Astrocyte (in vitro differentiated cells and primary cell): ENCODE data around the gene CDH18. TPM values are rescaled to one million over a fixed set of nuclear protein-coding genes. Genes with fewer than 3 reads are reported as not detected.

Experiments used
- DNase-seq: peaks from one replicate; pipeline ENCODE4 v3.0.0-alpha.2; 2010; ENCODE audit warnings: low read depth
- FAIRE-seq: peaks from 2 replicates; lab custom pipeline; 2011; peaks lifted over from hg19 to GRCh38; lab: Jason Lieb, UNC
- H2AFZ ChIP-seq: 2 replicates; pipeline ENCODE4 v1.6.0; 2012; ENCODE audit warnings: low read depth, low read length, inconsistent platforms
- H3K27ac ChIP-seq: 2 replicates; pipeline ENCODE4 v1.5.1; 2011; ENCODE audit warnings: low read depth, low read length, inconsistent platforms
- H3K27me3 ChIP-seq: 2 replicates; pipeline ENCODE4 v1.6.0; 2011; ENCODE audit warnings: low read length, inconsistent platforms; ENCODE audit not compliant: insufficient read depth
- H3K36me3 ChIP-seq: 2 replicates; pipeline ENCODE4 v1.5.1; 2011; ENCODE audit warnings: low read length, inconsistent platforms; ENCODE audit not compliant: insufficient read depth
- H3K4me1 ChIP-seq: 2 replicates; pipeline ENCODE4 v1.5.1; 2011; ENCODE audit warnings: low read length, inconsistent platforms; ENCODE audit not compliant: insufficient read depth
- H3K4me2 ChIP-seq: 2 replicates; pipeline ENCODE4 v1.6.0; 2012; ENCODE audit warnings: low read length, inconsistent platforms
- H3K4me3 ChIP-seq: 2 replicates; pipeline ENCODE4 v1.5.1; 2011; ENCODE audit warnings: low read depth, mild to moderate bottlenecking, low read length, inconsistent platforms; ENCODE audit not compliant: insufficient read depth
- H3K79me2 ChIP-seq: 2 replicates; pipeline ENCODE4 v1.6.0; 2012; ENCODE audit warnings: mild to moderate bottlenecking, low read length, inconsistent platforms; ENCODE audit not compliant: insufficient read depth
- H3K9ac ChIP-seq: 2 replicates; pipeline ENCODE4 v1.6.0; 2012; ENCODE audit warnings: mild to moderate bottlenecking, low read length, inconsistent platforms
- H3K9me3 ChIP-seq: 2 replicates; pipeline ENCODE4 v1.5.1; 2012; ENCODE audit warnings: low read depth, mild to moderate bottlenecking, low read length, inconsistent platforms; ENCODE audit not compliant: insufficient read depth
- H4K20me1 ChIP-seq: 2 replicates; pipeline ENCODE4 v1.6.0; 2012; ENCODE audit warnings: low read length, inconsistent platforms; ENCODE audit not compliant: insufficient read depth
- H3K27ac Mint-ChIP-seq: one replicate; pipeline ENCODE4 v1.8.0; 2021; ENCODE audit warnings: mild to moderate bottlenecking, mixed read lengths; ENCODE audit not compliant: unreplicated experiment
- H3K27me3 Mint-ChIP-seq: one replicate; pipeline ENCODE4 v1.8.0; 2021; ENCODE audit warnings: low read depth, mixed read lengths; ENCODE audit not compliant: unreplicated experiment
- H3K36me3 Mint-ChIP-seq: one replicate; pipeline ENCODE4 v1.8.0; 2021; ENCODE audit warnings: low read depth, mixed read lengths; ENCODE audit not compliant: unreplicated experiment
- H3K4me1 Mint-ChIP-seq: one replicate; pipeline ENCODE4 v1.8.0; 2021; ENCODE audit warnings: low read depth, mixed read lengths; ENCODE audit not compliant: unreplicated experiment
- H3K4me3 Mint-ChIP-seq: one replicate; pipeline ENCODE4 v1.8.0; 2021; ENCODE audit warnings: mild to moderate bottlenecking, moderate library complexity, mixed read lengths; ENCODE audit not compliant: unreplicated experiment
- H3K9me3 Mint-ChIP-seq: one replicate; pipeline ENCODE4 v1.8.0; 2021; ENCODE audit warnings: mild to moderate bottlenecking, mixed read lengths; ENCODE audit not compliant: unreplicated experiment
- CTCF ChIP-seq: IDR thresholded peaks from 2 replicates; pipeline ENCODE4 v1.5.1; 2011; ENCODE audit warnings: low read depth, mild to moderate bottlenecking, inconsistent platforms, low read length, moderate library complexity; ENCODE audit not compliant: insufficient read depth
- EZH2 ChIP-seq: IDR thresholded peaks from 2 replicates; pipeline ENCODE4 v1.6.1; 2012; ENCODE audit warnings: mild to moderate bottlenecking, low read length, inconsistent platforms; ENCODE audit not compliant: insufficient read depth
- total RNA-seq: library from RNA; stranded (reverse); gene quantifications from 2 replicates; pipeline ENCODE4 v1.2.1, GENCODE V29; 2021

Gene CDH18
- total RNA-seq, 1 donor from 2014 or later: not detected

GRCh38 chr5:19988457-19988856 lies 457 bp upstream of the CDH18 start:
- H3K9me3 Mint-ChIP-seq: no peaks in the 10 kb centered on the region
- Histone ChIP-seq H3K79me2 (no peaks in the 10 kb centered on the region), H3K4me3 (peak overlapping the region; percentile 63), H4K20me1 (no peaks in the 10 kb centered on the region), H3K4me2 (peak overlapping the region; percentile 90), H3K36me3 (no peaks in the 10 kb centered on the region), H3K4me1 (no peaks in the 10 kb centered on the region), H3K27ac (no peak overlapping the region), H3K27me3 (no peaks in the 10 kb centered on the region), H2AFZ (peak overlapping the region; percentile 87), H3K9me3 (no peaks in the 10 kb centered on the region), H3K9ac (peak overlapping the region; percentile 51)
- H3K4me1 Mint-ChIP-seq: peaks cover 2% of the 10 kb centered on the region
- no peak overlapping the region for H3K27ac Mint-ChIP-seq
- FAIRE-seq (no peak), DNase-seq (no peak)
- peaks cover 30% of the 10 kb centered on the region for H3K27me3 Mint-ChIP-seq
- no peaks in the 10 kb centered on the region for H3K36me3 Mint-ChIP-seq
- H3K4me3 Mint-ChIP-seq: peak overlapping the region; percentile 77
- TF ChIP-seq CTCF: no peak

GRCh38 chr5:19986806-19987205 lies 1.2 kb downstream of the CDH18 start:
- Mint-ChIP-seq H3K9me3 (no peaks in the 10 kb centered on the region), H3K27me3 (peaks cover 30% of the 10 kb centered on the region), H3K4me3 (no peak overlapping the region), H3K36me3 (no peaks in the 10 kb centered on the region), H3K4me1 (peaks cover 2% of the 10 kb centered on the region), H3K27ac (no peak overlapping the region)
- Histone ChIP-seq H3K36me3 (no peaks in the 10 kb centered on the region), H3K9me3 (no peaks in the 10 kb centered on the region), H3K27me3 (no peaks in the 10 kb centered on the region), H3K27ac (no peak overlapping the region), H3K4me1 (no peaks in the 10 kb centered on the region), H3K79me2 (no peaks in the 10 kb centered on the region), H3K9ac (no peak overlapping the region), H4K20me1 (no peaks in the 10 kb centered on the region), H3K4me3 (no peak overlapping the region), H3K4me2 (no peak overlapping the region), H2AFZ (no peak overlapping the region)
- FAIRE-seq (no peak), DNase-seq (no peak)
- TF ChIP-seq EZH2 (no peak), CTCF (no peak)

DNA sequence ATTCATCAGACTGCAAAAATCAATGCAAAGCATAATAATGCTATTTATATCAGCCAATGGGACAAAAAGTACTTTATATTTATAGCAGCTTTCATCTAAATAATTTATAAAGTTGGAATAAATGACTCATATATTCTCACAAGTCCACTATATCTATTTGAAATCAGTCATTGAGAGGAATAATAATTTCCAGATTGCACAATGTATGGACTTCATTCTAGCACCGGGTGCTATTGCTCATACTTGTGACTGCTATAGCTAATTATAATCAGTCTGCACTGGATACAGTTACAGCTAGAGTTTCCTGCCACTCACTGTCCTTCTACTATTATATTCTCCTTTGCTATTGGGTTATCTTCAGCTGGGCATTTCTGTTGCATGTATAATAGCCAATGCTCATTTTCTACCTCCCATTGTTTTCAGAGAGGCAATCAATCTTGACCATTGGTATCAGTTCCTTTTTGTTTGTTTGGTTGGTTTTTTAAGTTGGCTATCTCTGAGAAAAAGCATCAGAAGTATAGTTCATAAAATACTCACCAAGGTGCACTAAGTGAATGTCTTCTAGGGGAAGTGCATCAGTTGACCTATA lies 1.9 kb downstream of the CDH18 start:
- Histone ChIP-seq H3K27me3 (no peaks in the 10 kb centered on the region), H3K4me1 (no peaks in the 10 kb centered on the region), H3K36me3 (no peaks in the 10 kb centered on the region), H3K27ac (no peak overlapping the region), H3K9me3 (no peaks in the 10 kb centered on the region), H3K79me2 (no peaks in the 10 kb centered on the region), H2AFZ (no peak overlapping the region), H3K4me3 (no peak overlapping the region), H4K20me1 (no peaks in the 10 kb centered on the region), H3K4me2 (no peak overlapping the region), H3K9ac (no peak overlapping the region)
- H3K4me1 Mint-ChIP-seq: peaks cover 2% of the 10 kb centered on the region
- no peaks in the 10 kb centered on the region for H3K9me3 Mint-ChIP-seq
- H3K27ac Mint-ChIP-seq: no peak overlapping the region
- H3K36me3 Mint-ChIP-seq: no peaks in the 10 kb centered on the region
- peaks cover 30% of the 10 kb centered on the region for H3K27me3 Mint-ChIP-seq
- TF ChIP-seq CTCF (no peak), EZH2 (no peak)
- no peak overlapping the region for H3K4me3 Mint-ChIP-seq
- no peak for FAIRE-seq
- DNase-seq: peak; percentile 7
